Measurements from ENCODE around the gene POLRMT.

DNA sequence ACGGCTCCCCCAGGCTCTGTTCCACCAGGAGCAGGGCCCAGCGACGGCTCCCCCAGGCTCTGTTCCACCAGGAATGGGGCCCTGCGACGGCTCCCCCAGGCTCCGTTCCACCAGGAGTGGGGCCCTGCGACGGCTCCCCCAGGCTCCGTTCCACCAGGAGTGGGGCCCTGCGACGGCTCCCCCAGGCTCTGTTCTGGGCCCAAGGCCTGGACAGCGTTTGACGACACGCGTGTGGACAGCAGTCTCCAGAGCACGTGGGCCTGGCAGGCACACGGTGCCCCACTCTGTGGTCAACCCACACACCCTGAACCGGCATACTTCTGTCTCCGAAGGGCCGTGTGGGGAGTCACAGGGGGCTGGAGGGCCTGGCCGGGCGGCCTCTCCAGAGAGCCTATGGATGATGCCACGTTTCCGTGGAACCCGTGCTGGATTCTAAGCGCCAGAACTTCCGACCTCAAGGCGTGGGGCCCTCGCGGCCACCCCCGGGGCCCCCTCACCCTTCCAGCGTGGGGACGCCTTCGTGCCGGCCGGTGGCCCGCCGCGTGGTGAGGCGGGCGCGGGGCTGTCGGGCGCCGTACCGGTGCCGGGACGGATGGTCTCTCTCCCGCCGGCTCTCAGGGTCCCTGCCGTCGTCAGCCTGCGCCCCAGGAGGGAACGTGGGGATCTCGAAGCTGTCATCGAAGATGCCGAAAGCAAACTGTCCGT lies 17.9 kb upstream of the POLRMT start:
- no peak for TF ChIP-seq CTCF (conservative IDR thresholded peaks at IDR 0.05)
- TF ChIP-seq ZFX (IDR thresholded peaks at IDR 0.05), result no peak

All from C4-2B (cell line).